AG09309 (cell line): Measurements from ENCODE around the gene FRG2.

ENCODE experiments used
- DNase-seq: peaks from one replicate; pipeline ENCODE4 v3.0.0-alpha.2; 2010; ENCODE audit warnings: low read depth
- H3K4me3 ChIP-seq: 2 replicates; pipeline ENCODE4 v1.5.1; 2011; ENCODE audit warnings: mild to moderate bottlenecking, low read depth, low read length, moderate library complexity; ENCODE audit not compliant: control insufficient read depth
- TF ChIP-seq, protein P1 (sequence below): IDR thresholded peaks from 2 replicates; pipeline ENCODE4 v1.5.1; 2011; ENCODE audit warnings: mild to moderate bottlenecking, low read depth, low read length, inconsistent platforms; ENCODE audit not compliant: insufficient read depth, control insufficient read depth; ENCODE audit errors: missing control alignments

The FRG2 gene

DNA sequence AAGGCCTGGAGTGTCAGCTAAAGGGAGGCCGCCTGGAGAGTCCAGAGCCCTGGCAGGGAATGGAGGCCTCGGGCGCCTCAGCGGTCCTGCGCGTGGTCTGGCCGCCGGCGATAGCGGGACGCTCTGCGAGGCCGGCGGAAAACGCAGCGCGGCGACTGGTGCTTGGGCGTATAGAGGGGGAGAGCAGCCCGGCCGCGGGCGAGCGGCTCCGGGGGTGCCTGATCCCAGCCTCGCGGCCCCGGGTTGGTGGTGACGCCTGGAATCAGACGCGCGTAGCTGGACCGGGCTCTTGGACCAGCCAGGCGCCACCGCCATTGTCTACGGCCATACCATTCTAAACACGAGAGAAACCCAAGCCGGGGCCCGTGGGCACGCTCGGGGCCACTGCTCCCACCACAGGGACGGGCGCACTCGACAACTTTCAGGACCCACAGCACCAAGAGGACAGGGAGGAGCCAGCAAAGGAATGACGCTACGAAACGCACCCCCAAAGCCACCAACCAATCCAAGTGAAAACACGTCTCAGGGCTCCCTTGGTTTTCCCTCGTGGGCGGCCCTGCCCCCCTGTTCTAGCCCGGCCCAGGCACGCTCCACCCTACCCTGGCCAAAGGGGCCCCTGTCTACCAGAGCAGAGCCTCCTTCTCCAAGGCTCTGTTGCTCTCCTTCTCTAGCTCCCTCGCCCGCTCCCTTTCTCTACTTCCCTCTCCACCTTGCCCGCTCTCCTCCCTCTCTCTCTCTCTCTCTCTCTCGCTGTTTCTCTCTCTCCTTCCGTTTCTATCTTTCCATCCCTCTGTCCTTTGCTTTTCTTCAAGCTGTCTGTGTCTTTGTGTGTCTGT is 7.8 kb downstream of the FRG2 start:
- TF ChIP-seq, protein P1, sequence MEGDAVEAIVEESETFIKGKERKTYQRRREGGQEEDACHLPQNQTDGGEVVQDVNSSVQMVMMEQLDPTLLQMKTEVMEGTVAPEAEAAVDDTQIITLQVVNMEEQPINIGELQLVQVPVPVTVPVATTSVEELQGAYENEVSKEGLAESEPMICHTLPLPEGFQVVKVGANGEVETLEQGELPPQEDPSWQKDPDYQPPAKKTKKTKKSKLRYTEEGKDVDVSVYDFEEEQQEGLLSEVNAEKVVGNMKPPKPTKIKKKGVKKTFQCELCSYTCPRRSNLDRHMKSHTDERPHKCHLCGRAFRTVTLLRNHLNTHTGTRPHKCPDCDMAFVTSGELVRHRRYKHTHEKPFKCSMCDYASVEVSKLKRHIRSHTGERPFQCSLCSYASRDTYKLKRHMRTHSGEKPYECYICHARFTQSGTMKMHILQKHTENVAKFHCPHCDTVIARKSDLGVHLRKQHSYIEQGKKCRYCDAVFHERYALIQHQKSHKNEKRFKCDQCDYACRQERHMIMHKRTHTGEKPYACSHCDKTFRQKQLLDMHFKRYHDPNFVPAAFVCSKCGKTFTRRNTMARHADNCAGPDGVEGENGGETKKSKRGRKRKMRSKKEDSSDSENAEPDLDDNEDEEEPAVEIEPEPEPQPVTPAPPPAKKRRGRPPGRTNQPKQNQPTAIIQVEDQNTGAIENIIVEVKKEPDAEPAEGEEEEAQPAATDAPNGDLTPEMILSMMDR: no peak
- no peak overlapping the region for H3K4me3 ChIP-seq
- DNase-seq: no peak

DNA sequence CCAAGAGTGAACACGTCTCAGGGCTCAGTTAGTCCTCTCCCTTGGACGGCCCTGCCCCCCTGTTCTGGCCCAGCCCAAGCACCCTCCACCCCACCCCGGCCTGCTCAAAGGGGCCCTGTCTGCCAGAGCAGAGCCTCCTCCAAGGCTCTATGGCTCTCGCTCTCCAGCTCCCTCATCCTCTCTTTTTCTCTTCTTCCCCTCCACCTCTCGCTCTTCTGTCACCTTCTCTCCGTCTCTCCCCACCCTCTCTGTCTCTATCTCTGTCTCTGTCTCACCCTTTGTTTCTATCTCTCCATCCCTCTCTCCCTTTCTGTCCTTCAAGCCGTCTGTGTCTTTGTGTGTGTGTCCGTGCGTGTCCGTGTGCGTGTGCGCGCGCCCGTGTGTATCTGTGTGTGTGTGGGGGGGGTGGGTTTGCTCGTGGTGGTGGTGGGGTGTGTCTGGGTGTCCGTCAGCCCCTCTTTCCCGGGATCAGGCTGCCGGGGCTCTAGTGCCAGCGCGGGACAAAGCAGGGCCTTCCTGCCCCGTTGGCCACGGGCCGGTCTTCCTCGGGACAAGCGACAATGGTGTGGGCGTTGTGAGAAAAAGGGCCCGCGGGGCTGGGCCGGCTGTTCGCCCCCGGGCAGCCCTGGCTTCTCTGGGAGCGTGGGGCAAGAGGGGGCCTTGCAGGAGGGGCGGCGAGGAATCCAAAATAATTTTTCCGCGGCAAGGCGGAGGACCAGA is 8.7 kb downstream of the FRG2 start:
- DNase-seq: no peak
- no peak overlapping the region for H3K4me3 ChIP-seq
- TF ChIP-seq, protein P1: no peak

DNA sequence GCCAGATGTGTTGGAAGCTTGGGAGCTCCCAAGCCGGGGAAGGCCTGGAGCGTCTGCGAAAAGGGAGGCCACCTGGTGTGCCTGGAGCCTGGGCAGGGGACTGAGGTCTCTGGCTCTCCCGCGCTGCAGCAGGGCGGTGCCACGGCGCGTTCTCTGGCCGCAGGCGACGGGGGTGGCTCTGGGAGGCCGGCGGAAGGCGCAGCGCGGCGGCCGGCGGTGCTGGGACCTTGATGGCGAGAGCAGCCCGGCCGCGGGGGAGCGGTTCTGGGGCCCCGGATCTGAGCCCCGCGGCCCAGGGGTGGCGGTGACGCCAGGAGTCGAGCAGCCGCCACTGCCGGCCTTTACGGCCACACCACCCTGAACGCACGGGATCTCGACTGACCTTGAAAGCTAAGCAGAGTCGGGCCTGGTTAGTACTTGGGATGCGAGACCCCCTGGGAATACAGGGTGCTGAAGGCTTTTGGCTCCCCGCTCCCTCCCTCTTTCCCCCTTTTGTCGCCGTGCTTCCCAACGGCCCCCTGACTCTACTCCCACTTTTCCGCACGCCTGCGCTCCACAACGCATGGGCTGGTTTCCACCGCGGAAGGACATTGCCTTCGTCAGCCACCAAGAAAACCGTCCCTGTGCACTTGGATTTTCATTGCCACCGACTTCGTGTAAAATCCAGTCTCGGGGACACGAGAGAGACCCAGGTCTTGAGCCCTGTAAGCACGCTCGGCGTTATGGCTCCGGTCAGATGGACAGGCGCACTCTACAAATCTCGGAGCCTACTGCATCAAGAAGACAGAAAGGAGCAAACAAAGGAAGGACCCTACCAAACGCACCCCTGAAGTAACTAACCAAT is 9.5 kb downstream of the FRG2 start:
- DNase-seq: no peak
- TF ChIP-seq, protein P1: no peak
- no peak overlapping the region for H3K4me3 ChIP-seq

DNA sequence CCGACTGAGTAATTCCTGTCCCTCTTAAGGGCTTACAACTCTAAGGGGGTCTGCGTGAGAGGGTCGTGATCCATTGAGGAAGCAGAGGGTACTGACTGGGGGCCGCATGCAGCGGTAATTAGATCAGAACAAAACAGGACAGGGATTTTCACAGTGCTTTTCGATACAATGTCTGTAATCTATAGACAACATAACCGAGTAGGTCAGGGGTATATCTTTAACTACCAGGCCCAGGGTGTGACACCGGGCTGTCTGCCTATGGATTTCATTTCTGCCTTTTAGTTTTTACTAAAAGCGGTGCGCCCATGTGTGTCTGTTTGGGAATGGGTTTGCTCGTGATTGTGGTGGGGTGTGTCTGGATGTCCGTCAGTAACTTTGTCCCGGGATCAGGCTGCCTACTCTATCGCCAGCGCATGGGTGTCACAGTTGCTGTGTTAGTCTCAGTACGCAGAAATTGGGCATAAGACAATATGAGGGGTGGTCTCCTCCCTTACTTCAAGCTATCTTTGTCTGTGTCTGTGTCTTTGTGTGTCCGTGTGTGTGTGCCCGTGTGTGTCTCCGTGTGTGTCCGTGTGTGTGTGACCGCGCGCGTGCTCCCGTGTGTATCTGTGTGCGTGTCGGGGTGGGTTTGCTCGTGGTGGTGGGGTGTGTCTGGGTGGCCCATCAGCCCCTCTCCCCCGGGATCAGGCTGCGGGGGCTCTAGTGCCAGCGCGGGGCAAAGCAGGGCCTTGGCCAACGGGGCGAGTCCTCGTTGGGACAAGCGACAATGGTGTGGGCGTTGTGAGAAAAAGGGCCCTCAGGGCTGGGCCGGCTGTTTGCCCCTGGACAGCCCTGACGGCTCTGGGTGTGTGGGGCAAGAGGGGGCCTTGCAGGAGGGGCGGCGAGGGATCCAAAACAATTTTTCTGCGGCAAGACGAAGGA is 10.4 kb downstream of the FRG2 start:
- no peak for DNase-seq
- TF ChIP-seq, protein P1: no peak
- no peak overlapping the region for H3K4me3 ChIP-seq

DNA sequence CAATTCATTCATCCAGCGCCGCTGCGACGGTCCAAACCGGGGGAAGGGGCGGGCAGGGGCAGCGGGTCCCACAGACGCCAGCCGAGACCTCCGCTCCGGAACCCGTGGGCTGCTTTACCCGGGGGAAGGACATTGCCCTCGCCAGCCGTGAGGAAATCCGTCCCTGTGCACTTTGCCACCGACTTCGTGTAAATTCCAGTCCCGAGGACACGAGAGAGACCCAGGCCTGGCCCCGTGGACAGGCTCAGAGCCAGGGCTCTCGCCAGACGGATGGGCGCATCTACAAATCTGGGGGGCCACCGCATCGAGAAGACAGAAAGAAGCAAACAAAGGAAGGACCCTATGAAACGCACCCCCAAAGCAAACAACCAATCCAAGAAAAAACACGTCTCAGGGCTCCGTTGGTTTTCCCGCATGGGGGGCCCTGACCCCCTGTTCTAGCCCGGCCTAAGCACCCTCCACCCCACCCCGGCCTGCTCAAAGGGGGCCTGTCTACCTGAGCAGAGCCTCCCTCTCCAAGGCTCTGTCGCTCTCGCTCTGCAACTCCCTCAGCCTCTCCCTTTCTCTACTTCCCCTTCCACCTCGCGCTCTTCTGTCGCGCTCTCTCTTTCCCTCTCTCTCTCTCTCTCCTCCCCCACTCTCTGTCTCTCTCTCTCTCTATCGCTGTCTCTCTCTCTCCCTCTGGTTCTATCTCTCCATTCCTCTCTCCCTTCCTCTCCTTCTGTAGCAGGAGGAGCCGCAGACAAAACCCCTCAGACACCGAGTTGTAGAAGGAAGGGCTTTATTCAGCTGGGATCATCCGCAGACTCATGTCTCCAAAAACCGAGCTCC is 11.3 kb downstream of the FRG2 start:
- peak overlapping the region; percentile 32 for H3K4me3 ChIP-seq
- no peak for DNase-seq
- TF ChIP-seq, protein P1: no peak
